K562 (cell line): ENCODE measurements around the gene CD82. TPM values are rescaled to one million over a fixed set of nuclear protein-coding genes. Genes with fewer than 3 reads are reported as not detected.

Source experiments
- ATAC-seq: fragments of 200-7000 bp; cut with Tn5 transposase; 3 replicates; pipeline ENCODE4 v1.9.1; 2020; ENCODE audit warnings: moderate library complexity
- BruUV-seq: library from RNA; stranded (reverse); fragments of 400-500 nt; replicated peaks from 2 replicates; lab custom pipeline; 2021; lab: Mats Ljungman, UMichigan
- CTCF ChIA-PET: fragments of 300-600 bp; formaldehyde crosslinking; extraction: SDS; loops from one replicate; lab custom pipeline; 2021; ENCODE audit warnings: low intra/inter-chr PET ratio; lab: Yijun Ruan, JAX
- POLR2A ChIA-PET: fragments of 300-600, 350-650 bp; sonication (Branson Sonifier 250); formaldehyde crosslinking; extraction: SDS; loops from one replicate; lab custom pipeline; 2021; ENCODE audit warnings: antibody characterized with exemption, inconsistent platforms; lab: Yijun Ruan, JAX
- DNase-seq, 4 experiments: peaks; one replicate each; pipeline versions ENCODE4 v3.0.0 to v3.0.0-alpha.2; 2011 to 2018; ENCODE audit warnings: low spot score in 3 of 4, mixed read lengths in 3 of 4; ENCODE audit errors: extremely low read depth in 1 of 4
- FAIRE-seq: peaks from 2 replicates; lab custom pipeline; 2011; peaks lifted over from hg19 to GRCh38; lab: Jason Lieb, UNC
- H2AFZ ChIP-seq: 2 replicates; pipeline ENCODE4 v1.6.0; 2011; ENCODE audit warnings: low read depth, low read length, control low read depth, inconsistent platforms
- H3K27ac ChIP-seq: fragments of 200-600 bp; 3 replicates; pipeline ENCODE4 v1.8.0; 2011; ENCODE audit warnings: low read depth, mild to moderate bottlenecking, control low read depth, inconsistent platforms, low read length, moderate library complexity, mixed read lengths; ENCODE audit errors: extremely low read depth
- H3K27me3 ChIP-seq, 2 experiments: fragments of 300-600 bp in 1 of 2; 2 replicates in 1 of 2; 3 replicates in 1 of 2; pipeline versions ENCODE4 v1.6.0 to v1.8.0; 2011; ENCODE audit warnings: inconsistent platforms in 2 of 2, low read length in 2 of 2, mild to moderate bottlenecking in 1 of 2, mixed read lengths in 1 of 2, moderate library complexity in 1 of 2; ENCODE audit not compliant: control insufficient read depth in 2 of 2, insufficient read depth in 2 of 2
- H3K36me3 ChIP-seq: fragments of 300-600 bp; 3 replicates; pipeline ENCODE4 v1.8.0; 2011; ENCODE audit warnings: mild to moderate bottlenecking, low read length, inconsistent platforms; ENCODE audit not compliant: control insufficient read depth, insufficient read depth
- H3K4me1 ChIP-seq, 2 experiments: fragments of 200-600 bp in 1 of 2; replicated peaks in 1 of 2; 2 replicates in 1 of 2; 3 replicates in 1 of 2; pipeline versions ENCODE4 v1.5.1 to v1.8.0; 2011; ENCODE audit warnings: inconsistent platforms in 2 of 2, low read length in 2 of 2, mild to moderate bottlenecking in 1 of 2, mixed read lengths in 1 of 2, moderate library complexity in 1 of 2; ENCODE audit not compliant: control insufficient read depth in 2 of 2, insufficient read depth in 2 of 2
- H3K4me2 ChIP-seq: 2 replicates; pipeline ENCODE4 v1.6.1; 2011; ENCODE audit warnings: low read length, control low read depth, inconsistent platforms, mixed read lengths; ENCODE audit not compliant: insufficient read depth
- H3K4me3 ChIP-seq: fragments of 200-600 bp; sonication (generic), shearing (Covaris generic); 2 replicates; pipeline ENCODE4 v1.5.1; 2016; ENCODE audit warnings: control low read depth, inconsistent platforms
- H3K79me2 ChIP-seq: fragments of 200-600 bp; 3 replicates; pipeline ENCODE4 v1.8.0; 2011; ENCODE audit warnings: low read length, inconsistent platforms; ENCODE audit not compliant: control insufficient read depth, insufficient read depth
- H3K9ac ChIP-seq, 2 experiments: 2 replicates each; pipeline versions ENCODE4 v1.6.0 to v1.6.1; 2011; ENCODE audit warnings: low read depth in 2 of 2, low read length in 2 of 2, control low read depth in 1 of 2, inconsistent platforms in 1 of 2, mild to moderate bottlenecking in 1 of 2, mixed read lengths in 1 of 2; ENCODE audit not compliant: insufficient read depth in 1 of 2
- H3K9me1 ChIP-seq: one replicate; pipeline ENCODE4 v1.6.0; 2011; ENCODE audit warnings: inconsistent platforms, mild to moderate bottlenecking, low read length, moderate library complexity; ENCODE audit not compliant: control insufficient read depth, insufficient read depth
- H3K9me3 ChIP-seq: replicated peaks from 2 replicates; pipeline ENCODE4 v1.5.1; 2011; ENCODE audit warnings: low read depth, low read length, inconsistent platforms; ENCODE audit not compliant: control insufficient read depth, insufficient read depth
- H4K20me1 ChIP-seq: replicated peaks from 2 replicates; pipeline ENCODE4 v1.6.1; 2011; ENCODE audit warnings: low read length, inconsistent platforms, mixed read lengths; ENCODE audit not compliant: control insufficient read depth, insufficient read depth
- CAMTA2 ChIP-seq: fragments of 250-450 bp; sonication (Bioruptor Pico); conservative IDR thresholded peaks from 2 replicates; pipeline ENCODE4 v1.5.1; 2022
- CBX2 ChIP-seq: fragments of 200-600 bp; sonication (generic); IDR thresholded peaks from one replicate; pipeline ENCODE4 v1.6.1; 2012; ENCODE audit warnings: mild to moderate bottlenecking, low read length, inconsistent platforms; ENCODE audit not compliant: insufficient read depth, poor library complexity, severe bottlenecking
- DPF2 ChIP-seq: fragments of 450-650 bp; IDR thresholded peaks from 2 replicates; pipeline ENCODE4 v1.6.1; 2016
- HLTF ChIP-seq: fragments of 450-650 bp; IDR thresholded peaks from 2 replicates; pipeline ENCODE4 v1.6.1; 2016
- IFI16 ChIP-seq: fragments of 250-450 bp; sonication (Bioruptor Pico); IDR thresholded peaks from 2 replicates; pipeline ENCODE4 v2.1.2; 2022; ENCODE audit warnings: mild to moderate bottlenecking, inconsistent platforms
- MLX ChIP-seq, 2 experiments: fragments of 450-650 bp in 1 of 2; sonication (generic) in 1 of 2; formaldehyde crosslinking; conservative IDR thresholded peaks; 2 replicates each; pipeline versions ENCODE4 v1.4.0 to v1.8.1; 2020 to 2022; ENCODE audit warnings: mild to moderate bottlenecking in 1 of 2, missing genetic modification reagents in 1 of 2
- RBM39 ChIP-seq: fragments of 200-400 bp; formaldehyde crosslinking; optimal IDR thresholded peaks from 2 replicates; pipeline ENCODE3; 2018; ENCODE audit warnings: low read depth, low read length
- RERE ChIP-seq: sonication (generic); formaldehyde crosslinking; IDR thresholded peaks from 2 replicates; pipeline ENCODE4 v1.8.0; 2023; ENCODE audit warnings: missing genetic modification reagents, mild to moderate bottlenecking, borderline replicate concordance
- ZNF174 ChIP-seq: fragments of 250-450 bp; sonication (Bioruptor Pico); IDR thresholded peaks from 2 replicates; pipeline ENCODE4 v1.4.0; 2020; ENCODE audit warnings: mild to moderate bottlenecking
- WGBS: fragments of 100-300 bp; shearing (Covaris generic); methylation state at CpG from one replicate; pipeline ENCODE4 v1.1.6; 2016; ENCODE audit warnings: low coverage, mixed read lengths; ENCODE audit not compliant: insufficient coverage; ENCODE audit errors: missing lambda C conversion rate; 5-methylcytosine and 5-hydroxymethylcytosine counted together
- in situ Hi-C: fragments of 300-500 bp; cut with MboI; formaldehyde crosslinking; loops from 4 replicates; pipeline ENCODE4 v1.15.0; 2018; ENCODE audit warnings: inconsistent platforms, mixed read lengths
- intact Hi-C: fragments of 100-400 bp; cut with micrococcal nuclease; formaldehyde crosslinking; loops from 2 replicates; pipeline ENCODE4 v1.14.2; 2022
- polyA plus RNA-seq, 8 experiments: library from polyadenylated mRNA; depleted of rRNA in 4 of 8; stranded (reverse) in 5 of 8; unstranded in 3 of 8; fragments of >200 nt; fragmentation: Nextera tagmentation in 2 of 8; fragmentation: Illumina TruSeq in 1 of 8; extraction: Ambion mirVana in 2 of 8; extraction: Trizol in 1 of 8; gene quantifications; 2 replicates each; pipeline versions ENCODE4 v1.2.1 to v1.2.3, GENCODE V29; 2011 to 2014; ENCODE audit warnings: inconsistent platforms in 1 of 8, missing spikeins in 1 of 8
- total RNA-seq, 7 experiments: library from RNA; depleted of rRNA in 6 of 7; stranded (reverse); fragments of >200 nt in 6 of 7; fragmentation: Illumina TruSeq in 2 of 7; extraction: Trizol in 2 of 7; gene quantifications; 2 replicates each; pipeline versions ENCODE4 v1.2.1 to v1.2.3, GENCODE V29; 2011 to 2021; ENCODE audit warnings: low replicate concordance in 1 of 7

The CD82 gene
- total and polyA plus RNA-seq, 9 of the 15 experiments (the other 6 are each of a cell fraction or from before 2014, with no cell fraction given): 0.27 to 9.4 (median 3.0) TPM

GRCh38 chr11:44604171-44604581, 38.7 kb downstream of the CD82 start:
- Histone ChIP-seq H3K4me1 (peaks cover 19% of the 10 kb centered on the region in 2 experiments; a peak in 4 of 5 replicates), H3K4me3 (no peak overlapping the region), H3K9me1 (no peaks in the 10 kb centered on the region), H2AFZ (no peak overlapping the region), H3K79me2 (no peaks in the 10 kb centered on the region), H3K4me2 (no peak overlapping the region), H3K27ac (no peak overlapping the region), H4K20me1 (no peaks in the 10 kb centered on the region; the same call in 1 of the 2 replicates), H3K36me3 (no peaks in the 10 kb centered on the region), H3K9me3 (no peaks in the 10 kb centered on the region), H3K9ac (no peak overlapping the region), H3K27me3 (peaks cover 0 to 7% of the 10 kb centered on the region in 2 experiments; a peak in 2 of 5 replicates)
- WGBS: 9% methylated on average over 6 of the region's 6 CpGs
- ATAC-seq (no peak), DNase-seq (no peak), FAIRE-seq (no peak)
- TF ChIP-seq ZNF174 (CRISPR knock-in tag): no peak
- TF ChIP-seq HLTF: no peak
- TF ChIP-seq DPF2: no peak
- TF ChIP-seq CAMTA2: no peak
- no peak for TF ChIP-seq IFI16 (CRISPR knock-in tag)
- TF ChIP-seq CBX2: no peak
- no peak for TF ChIP-seq RERE (CRISPR knock-in tag)
- TF ChIP-seq MLX (CRISPR knock-in tag; conservative IDR thresholded peaks at IDR 0.05): no peak
- no peak for TF ChIP-seq RBM39
- CTCF ChIA-PET: no interaction called here
- POLR2A ChIA-PET: interaction anchor here (0.6 kb wide), 1 partner anchor 327 kb away, joined by 3 read pairs; no protein-coding TSS in a partner anchor
- BruUV-seq: no TSS peak
- intact Hi-C loops: no loop called here
- in situ Hi-C loops: no loop called here
